Activated CD4-positive, alpha-beta T cell treated with anti-CD3 and anti-CD28 coated beads, Interleukin-2, Interleukin-4, amounts not matched to agents 100 ng/mL and 50 ng/mL, durations not matched to agents 16 hours and 8 hours (primary cell): Measurements from ENCODE around the gene SLC5A10.

Experiments
- DNase-seq: peaks from one replicate; pipeline ENCODE4 v3.0.0-alpha.2; 2020; ENCODE audit warnings: low spot score

Gene SLC5A10

DNA sequence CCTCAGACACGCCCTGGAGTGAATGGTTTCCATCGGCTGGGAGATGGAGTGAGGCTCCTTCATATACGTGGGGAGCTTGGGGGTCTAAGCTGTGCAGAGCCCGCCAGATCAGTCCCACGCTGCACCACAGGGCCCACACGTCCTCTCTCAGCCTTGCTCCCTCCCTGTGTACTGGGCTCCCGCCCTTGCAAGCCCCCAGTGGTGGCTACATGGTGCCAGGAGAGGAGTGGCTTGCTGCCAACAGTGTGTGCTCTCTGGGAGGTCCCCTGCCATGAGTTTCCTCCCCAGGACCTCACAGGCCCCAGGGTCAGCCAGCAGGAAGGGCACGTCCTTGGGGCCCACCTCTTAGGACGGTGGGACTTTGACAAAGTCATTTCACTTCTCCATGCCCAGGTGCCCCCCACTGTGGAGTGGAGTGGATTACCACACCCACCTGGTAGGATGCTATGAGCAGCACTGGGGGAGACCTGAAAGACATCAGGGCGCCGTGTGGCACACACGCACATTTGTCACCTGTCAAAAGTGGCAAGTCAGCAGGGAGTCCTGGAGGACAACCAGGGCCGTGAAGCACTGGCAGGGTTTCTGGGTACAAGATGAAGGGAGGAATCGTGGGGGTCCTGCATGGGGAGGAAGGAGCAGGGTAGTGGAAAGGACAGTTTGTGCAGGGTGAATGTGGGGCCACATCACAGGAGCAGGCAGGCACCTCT is 13.7 kb downstream of the SLC5A10 start:
- DNase-seq = no peak

DNA sequence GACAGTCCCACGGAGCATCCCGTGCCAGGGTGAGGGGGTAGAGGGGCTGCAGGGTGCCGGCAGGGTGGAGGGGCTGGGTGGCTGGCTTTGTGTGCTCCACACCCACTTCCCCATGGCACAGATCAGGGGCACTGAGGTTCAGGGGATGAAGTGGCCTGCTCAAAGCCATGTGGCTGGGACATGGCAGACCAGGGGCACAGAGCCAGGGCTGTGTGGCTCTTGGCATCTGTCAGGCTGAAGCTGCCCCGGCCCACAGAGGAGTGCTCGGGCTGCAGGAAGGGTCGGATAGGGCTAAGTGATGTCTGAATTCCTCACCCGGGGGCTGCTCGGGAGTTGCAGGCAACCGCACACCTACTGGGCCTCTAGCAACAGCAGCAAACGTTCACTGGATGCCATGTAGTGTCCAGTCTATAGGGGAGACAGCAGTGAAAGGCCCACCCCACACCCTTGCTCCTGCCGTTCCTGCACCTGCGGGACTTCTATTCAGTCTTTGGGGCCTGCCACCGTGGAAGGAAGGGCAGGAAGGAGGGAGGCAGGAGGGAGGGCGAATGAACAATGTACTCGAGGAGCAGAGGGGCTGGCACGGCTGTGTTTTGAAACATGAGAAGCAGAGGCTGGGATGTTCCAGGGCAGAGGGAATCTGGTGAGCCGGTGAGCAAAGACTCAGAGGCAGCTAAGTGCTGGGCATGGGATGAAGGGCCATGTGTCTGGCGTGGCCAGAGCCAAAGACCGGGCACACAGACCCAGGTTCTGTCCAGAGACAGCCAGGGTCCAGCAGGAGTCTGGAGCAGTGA is 15.1 kb downstream of the SLC5A10 start:
- no peak for DNase-seq

DNA sequence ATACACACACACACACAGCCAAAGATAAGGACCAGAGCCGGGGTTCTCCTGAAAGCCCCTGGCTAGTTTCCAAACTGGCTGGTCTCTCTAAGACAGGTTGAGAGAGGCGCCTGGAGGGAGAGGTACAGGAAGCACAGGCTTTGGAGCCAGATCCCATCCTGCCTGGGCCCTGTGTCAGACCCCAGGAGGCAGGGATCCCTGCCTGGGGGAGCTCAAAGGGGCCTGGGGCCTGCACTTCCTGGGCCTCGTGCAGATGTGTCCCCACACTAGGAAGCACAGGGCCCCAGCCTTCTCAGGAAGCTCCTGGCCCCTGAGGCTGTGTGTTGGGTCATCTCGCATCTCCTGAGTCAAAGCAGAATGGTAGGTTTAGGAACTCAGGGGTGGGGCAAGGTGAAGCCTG is 16.0 kb downstream of the SLC5A10 start:
- DNase-seq = no peak

DNA sequence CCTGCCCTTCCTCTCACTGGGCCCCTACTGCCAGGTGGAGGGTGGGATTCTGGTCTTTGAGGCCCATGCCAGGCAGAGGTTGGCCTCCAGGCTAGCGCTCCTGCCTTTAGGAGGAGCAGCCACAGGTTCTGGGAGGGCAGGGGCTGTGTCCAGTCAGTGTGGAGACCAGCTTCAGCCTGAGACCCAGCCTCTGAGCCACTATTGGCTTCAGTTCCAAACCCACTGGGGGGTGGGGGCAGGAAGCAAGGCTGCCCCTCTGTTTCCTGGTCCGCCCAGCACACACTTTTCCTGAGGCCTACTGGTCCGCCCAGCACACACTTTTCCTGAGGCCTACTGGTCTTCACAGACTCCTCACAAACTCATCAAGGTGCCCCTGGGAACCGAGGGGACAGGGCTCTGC is 16.4 kb downstream of the SLC5A10 start:
- no peak for DNase-seq

DNA sequence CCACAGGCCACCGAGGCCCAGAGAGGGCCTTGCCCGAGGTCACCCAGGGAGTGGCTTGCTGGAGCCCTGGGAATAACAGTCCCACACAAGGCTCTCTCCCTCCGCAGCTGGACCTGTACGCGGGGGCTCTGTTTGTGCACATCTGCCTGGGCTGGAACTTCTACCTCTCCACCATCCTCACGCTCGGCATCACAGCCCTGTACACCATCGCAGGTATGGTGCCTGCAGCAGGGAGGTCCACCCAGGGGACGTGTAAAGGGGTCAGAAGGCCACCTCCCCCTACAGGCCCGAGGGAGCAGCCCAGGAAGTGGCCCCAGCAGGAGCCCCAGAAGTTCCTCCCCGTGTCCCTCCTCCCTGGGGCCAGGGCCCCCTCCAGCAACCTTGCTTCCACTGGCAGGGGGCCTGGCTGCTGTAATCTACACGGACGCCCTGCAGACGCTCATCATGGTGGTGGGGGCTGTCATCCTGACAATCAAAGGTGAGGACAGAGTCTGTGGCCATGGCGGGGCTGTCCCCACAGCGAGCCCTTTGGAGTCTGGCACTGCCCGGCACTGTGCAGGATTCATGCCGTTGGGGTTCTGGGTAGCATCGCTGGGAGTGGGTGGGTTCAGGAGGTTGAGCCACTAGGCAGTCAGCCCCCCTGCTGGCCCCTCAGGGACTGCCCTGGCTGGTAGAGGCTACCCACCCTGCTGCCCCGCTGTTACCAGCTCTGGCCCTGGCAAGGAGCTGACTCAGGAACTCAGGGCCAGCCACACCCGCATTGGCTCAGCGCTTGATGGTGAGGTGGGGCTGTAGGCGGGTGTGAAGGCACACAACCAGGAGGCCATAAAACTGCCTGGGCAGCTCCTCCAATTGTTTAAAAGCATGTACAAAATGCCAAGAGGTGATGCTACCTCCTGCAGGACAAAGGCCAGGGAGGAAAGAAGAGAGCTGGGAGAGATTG is 17.3 kb downstream of the SLC5A10 start:
- no peak for DNase-seq

DNA sequence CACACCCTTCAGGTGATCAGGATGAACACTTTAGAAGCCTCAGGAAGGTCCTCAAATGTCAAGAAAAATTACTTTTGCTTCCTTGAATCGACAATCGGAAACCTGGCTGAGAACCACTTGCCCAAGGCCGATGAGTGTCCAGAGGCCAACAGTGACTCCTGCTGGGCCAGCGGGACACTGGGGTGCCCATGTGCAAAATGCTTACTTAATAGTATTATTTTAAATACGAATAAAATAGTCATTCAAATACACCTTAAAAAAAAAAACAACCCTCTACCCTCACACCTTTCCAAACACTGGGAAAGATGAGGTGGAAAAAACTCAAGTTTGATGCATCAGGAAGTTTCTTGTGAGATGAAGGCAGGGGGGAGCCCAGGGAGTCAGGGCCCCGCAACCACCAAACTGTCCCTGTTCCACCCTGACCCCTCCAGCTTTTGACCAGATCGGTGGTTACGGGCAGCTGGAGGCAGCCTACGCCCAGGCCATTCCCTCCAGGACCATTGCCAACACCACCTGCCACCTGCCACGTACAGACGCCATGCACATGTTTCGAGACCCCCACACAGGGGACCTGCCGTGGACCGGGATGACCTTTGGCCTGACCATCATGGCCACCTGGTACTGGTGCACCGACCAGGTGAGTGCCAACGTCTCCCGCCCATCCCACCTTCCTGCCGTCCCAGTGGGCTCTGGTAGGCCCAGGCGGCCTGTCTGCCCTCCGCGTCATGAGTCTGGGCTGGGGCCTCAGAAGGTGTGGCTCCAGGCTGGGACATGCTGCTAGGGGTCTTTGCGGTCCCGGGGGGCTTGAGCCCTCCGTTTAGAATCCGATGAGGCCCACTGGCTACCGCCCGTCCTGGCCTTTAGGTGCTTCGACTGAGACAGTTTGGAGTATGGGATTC is 18.9 kb downstream of the SLC5A10 start:
- DNase-seq = no peak

DNA sequence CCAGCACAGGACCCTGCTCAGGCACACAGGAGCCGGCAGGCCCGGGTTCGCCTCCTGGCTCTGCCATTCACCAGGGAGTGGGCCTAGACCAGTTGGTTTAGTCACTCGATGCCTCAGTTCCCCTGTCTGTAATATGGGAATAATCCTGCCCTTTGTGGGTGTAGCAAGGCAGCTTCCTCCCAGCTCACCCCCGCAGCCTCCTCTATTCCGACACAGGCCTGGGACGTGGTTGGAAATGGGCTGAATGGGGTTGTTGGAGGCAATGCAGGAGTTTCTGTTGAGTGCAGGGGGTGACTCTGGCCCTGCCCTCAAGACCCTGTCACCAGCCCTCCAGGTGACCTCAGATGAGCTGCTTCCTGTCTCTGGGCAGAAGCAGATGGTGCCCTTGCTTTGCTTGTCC is 19.8 kb downstream of the SLC5A10 start:
- no peak for DNase-seq

DNA sequence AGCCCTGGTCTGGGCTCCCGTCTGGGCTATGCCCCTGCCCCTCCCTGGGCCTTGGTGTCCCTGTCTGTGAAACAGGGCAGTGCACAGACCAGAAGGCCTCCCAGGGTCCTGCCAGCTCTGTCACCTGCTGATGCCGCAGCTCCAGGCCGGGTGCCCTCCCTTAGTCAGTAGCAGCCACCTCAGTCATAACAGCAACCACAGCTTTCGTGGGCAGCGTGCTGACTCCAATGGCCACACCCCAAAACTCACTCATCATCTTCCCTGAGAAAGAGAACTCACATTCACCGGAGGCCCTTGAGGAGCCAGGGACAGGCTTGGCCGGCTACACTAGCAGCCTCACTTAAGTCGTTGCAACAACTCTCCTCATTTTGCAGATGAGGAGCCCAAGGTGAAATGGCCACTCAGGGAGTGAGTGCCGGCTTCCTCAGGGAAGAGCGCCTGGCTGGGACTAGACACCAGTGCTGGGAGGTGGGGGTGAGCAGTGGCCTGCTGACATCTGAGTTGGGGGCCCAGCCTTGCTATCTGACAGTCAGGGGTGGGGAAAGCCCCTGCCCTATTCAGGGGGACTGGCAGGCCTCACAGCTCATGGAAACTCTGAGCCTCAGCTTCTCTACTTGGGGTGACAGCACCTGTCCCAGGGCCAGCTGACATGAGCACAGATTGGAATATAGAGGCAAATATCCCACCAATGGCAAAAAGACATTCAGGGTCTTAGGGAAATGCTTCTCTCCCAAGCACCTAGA is 22.6 kb downstream of the SLC5A10 start:
- DNase-seq = peak; percentile 18

DNA sequence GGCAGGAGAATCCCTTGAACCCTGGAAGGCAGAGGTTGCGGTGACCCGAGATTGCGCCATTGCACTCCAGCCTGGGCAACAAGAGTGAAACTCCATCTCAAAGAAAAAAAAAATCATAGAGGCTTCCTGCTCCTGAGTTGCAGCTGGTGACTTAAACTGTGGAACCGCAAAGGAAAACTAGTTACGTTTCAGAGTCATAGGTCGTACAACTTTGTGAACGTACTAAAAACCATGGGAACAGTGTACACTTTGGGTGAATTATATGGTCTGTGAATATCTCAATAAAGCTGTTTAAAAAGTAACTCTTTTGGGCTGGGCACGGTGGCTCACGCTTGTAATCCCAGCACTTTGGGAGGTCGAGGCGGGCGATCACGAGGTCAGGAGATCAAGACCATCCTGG is 23.6 kb downstream of the SLC5A10 start:
- no peak for DNase-seq

DNA sequence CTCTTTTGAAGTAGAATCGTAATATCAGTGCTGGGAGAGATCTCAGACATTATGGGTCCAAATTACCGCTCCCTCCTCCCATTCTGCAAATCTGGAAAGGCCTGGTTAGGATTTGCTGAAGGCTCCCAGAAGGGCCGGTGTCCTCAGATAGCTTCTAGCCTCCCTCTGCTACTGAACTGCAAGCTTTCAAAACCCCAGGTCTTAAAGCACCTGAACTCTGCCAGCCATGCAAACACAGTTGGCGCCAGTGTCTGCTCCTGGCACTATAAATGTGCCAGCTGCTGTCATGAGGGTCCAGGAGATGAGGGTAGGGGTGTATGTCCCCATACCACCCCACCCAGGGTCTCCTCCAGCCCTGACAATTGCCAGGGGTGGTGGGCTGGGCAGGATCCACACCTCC is 24.2 kb downstream of the SLC5A10 start:
- DNase-seq = no peak

DNA sequence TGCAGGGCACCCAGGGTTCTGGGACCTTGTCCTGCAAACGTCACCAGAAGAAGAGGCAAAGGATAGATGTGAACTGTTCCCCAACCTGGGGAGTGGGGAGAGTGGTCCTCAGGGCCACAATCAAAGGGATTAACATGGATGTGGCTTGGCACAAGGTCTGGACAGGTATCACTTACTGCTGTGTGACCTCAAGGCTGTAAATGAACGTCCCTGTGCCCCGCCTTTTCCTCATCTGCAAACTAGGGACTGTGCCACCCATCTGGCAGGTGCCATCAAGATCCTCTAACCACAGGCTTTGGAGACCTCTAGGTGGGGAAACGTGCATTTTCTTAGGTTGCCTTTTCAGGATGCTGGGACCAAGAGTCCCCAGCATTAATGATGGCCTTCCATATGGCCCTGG is 25.1 kb downstream of the SLC5A10 start:
- no peak for DNase-seq

DNA sequence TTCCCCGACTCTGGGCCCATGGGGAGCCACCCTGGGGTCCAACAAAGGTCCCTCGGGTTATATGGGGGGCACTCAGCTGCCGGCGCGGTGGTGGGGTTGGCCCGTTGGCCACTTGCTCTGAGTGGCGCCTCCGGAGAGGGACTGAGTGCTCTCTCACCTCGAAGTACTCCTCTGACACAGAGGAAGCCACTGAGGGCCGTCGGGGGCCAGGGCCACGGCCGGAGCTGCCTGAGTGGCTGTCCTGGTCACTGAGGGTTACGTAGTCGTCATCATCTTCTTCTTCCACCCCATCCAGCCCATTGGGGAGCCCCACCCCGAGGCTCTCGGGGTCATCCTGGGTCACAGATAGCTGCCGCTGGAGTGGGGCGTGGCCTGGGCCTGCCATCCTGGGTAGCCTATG is 25.7 kb downstream of the SLC5A10 start:
- DNase-seq = no peak

DNA sequence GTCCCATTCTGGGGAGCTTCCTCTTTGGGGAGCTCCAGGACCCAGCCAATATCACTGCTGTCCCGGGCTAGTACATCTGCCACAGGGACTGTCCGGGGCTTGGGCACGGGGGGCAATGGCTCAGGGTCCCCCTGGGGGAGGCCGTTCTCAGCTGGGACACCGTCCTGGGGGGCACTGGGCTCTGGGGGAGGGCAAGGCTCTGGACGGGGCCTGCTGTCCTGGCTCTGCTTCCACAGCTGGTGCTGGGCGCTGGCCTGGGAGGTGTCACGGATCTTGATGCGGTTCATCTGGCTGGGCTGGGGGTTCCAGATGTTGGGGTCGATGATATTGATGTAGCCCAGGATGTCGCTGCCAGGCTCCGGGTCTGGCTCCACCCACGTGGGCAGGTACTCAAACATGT is 26.1 kb downstream of the SLC5A10 start:
- DNase-seq = no peak

DNA sequence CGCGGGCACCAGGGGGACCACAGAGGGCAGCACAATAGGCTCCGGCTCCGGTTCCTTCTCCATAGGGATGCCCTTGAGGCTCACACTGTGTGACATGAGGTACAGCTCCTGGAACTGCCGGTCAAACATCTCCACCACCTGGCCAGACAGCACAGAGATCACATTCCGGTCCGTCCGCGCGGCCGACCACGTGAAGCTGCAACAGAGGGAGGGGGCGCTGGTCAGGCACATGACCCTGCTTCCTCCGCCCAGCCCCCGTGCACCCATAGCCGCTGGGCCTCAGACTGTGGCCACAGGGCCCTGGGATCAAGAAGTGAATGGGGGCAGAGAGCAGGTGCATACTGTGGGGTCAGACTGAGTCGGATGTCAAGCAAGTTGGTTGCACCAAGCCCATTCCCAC is 26.7 kb downstream of the SLC5A10 start:
- no peak for DNase-seq

DNA sequence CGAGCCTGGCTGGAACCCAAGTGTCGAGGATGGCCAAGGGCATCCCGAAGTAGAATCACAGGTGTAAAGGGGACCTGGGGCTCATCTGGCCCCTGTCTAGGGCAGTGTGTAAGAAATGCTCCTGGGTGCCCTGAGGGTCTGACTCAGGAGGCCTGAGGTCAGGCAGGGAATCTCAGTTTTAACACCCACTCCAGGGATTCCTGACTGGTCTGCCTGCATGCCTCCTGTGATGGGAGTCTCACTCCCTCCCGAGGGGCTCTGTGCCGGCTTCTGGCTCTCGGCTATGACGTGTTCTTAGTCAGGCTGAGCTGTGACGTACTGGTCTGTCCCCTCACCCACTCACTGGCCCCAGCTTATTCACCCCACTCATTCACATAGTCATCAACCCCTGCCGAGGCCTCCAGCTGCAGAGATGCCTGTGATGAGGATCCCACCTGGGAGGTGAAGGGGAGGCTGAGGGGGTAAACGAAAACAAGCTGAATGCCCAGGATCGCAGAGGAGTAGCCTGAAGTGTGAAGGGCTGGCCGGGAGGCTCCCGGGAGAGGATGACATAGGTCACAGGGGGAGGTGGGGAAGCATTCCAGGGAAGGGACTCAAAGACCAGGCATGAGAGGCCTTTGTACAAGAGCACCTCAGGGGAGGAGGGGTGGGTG is 28.8 kb downstream of the SLC5A10 start:
- DNase-seq = no peak

DNA sequence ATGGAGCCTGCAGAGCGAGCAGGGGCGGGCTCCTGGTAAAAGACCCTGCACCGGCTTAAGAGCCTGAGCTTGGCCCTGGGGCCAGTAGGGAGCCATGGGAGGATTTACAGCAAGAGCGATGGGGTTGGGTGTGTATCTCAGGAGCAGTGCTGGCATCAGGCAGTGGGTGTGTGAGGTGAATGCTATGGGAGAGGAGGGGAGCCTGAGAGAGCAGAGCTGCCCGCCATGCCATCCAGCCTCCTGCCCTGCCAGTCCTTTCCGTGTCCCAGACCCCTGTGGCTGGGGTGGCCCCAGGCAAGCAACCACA is 29.3 kb downstream of the SLC5A10 start:
- no peak for DNase-seq

DNA sequence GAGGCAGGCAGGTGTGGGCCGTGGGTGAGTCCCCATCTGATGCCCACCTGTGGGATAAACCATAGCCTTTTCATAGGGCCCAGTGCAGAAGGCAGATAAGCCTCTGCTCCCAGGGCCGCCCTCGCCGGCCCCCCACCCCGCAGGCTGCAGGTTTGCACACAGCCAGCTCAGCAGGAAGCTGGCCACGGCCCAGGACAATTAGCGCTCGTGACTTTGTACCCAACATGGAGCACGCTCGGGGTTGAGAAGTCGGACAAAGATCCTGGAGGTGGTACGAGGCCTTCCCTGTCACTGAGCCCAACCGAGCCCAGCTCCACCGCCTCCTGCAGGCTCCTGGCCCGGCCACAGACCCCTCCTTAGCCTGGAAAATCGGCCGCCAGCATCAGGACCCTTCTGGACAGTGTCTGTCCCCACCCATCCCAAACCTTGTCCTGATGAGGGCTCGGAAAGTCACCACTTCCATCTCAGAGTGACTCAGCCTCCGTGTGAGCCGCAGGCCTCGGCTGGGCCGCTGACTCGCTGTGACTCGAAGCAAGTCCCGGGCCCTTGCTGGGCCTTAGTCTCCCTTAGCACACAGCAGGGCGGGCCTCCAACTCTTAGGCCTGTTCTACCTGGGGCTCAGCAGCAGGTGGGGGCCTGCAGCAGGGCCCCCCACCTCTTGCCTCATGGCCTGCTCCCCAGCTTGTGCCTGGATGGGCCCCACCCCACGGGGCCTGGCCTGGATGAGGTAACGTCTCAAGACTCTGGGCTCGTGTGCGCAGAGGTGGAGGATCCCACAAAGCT is 29.9 kb downstream of the SLC5A10 start:
- DNase-seq = no peak

DNA sequence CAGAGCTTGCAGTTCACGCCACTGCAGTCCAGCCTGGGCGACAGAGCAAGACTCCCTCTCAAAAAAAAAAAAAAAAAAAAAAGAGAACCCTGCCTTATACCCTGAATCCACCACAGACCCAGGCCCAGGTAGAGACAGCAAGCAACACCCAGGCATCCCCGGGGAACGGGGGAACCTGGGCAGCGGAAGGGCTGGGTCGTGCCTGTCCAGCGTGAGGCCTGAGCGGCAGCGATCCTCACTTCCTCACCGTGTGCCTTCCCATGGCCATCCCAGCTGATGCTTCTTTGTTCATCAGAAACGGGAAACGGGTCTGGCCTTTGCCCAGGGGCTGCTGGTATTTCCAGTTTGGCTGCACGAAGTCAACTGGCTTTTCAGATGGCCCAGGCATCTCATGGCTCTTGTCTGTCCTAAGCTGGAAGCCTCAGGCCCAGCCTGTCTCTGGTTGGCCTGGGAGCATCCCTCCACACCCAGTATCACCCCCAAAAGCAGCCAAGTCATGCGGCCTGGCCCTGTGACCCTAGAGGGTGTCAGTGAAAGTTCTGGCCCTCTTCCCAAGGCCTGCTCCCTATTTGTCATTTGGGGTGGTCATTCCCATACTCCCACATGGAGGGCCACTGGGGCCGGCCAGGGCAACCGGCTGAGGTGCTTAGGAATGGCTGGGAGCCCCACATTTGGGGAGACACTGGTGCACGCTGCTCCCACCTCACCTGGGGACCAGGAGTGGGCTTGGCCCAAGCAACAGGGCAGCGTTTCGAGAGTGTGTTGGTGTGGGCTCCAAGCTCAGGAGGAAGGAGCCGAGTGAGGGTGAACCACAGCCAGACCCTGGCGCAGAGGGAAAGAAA is 32.5 kb downstream of the SLC5A10 start:
- DNase-seq = no peak

DNA sequence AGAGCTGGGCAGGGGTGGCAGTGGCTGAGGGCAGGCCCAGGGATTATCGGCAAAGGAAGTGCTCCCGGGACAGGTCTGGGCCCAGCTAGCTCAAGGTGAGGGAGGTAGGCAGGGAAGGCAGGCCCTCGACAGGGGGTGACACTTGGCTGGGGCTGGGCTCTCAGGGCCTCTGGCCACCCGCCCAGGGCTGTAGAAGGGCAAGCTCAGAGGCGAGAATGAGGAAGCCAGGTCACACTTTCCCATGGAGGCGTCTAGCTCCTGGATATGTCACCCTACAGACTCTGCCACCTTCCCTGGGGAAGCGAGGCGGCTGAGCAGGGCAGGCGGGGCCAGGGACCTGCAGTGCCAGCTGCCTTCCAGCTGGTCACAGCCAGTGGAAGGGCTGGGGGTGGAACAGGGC is 33.5 kb downstream of the SLC5A10 start:
- no peak for DNase-seq
